COLO829 (cell line): ENCODE data around the gene TMEM131.

Experiments
- DNase-seq: peaks from one replicate; pipeline ENCODE4 v3.0.0; 2012; ENCODE audit warnings: low spot score

Gene TMEM131

GRCh38 chr2:97738179-97739019 is 257.3 kb downstream of the TMEM131 start:
- no peak for DNase-seq

GRCh38 chr2:97737421-97738178 is 258.1 kb downstream of the TMEM131 start:
- no peak for DNase-seq

- DNase-seq, result no peak
Measured at GRCh38 chr2:97736608-97737330, 259.0 kb downstream of the TMEM131 start.

- DNase-seq, result no peak
Measured at GRCh38 chr2:97736185-97736584, 259.6 kb downstream of the TMEM131 start.

- DNase-seq, result no peak
Measured at GRCh38 chr2:97735161-97735561, 260.6 kb downstream of the TMEM131 start.

GRCh38 chr2:97734061-97735051 is 261.4 kb downstream of the TMEM131 start:
- DNase-seq, result no peak

- no peak for DNase-seq
Measured at GRCh38 chr2:97733341-97734035, 262.3 kb downstream of the TMEM131 start.

- DNase-seq, result no peak
Measured at GRCh38 chr2:97732436-97733340, 263.1 kb downstream of the TMEM131 start.

- DNase-seq, result no peak
Measured at GRCh38 chr2:97731274-97732020, 264.3 kb downstream of the TMEM131 start.

GRCh38 chr2:97730245-97730644 is 265.5 kb downstream of the TMEM131 start:
- DNase-seq, result no peak

- peak; percentile 21 for DNase-seq
Measured at GRCh38 chr2:97728091-97728731, 267.5 kb downstream of the TMEM131 start.

- no peak for DNase-seq
Measured at GRCh38 chr2:97727296-97727695, 268.5 kb downstream of the TMEM131 start.

- DNase-seq, result no peak
Measured at GRCh38 chr2:97726261-97727064, 269.3 kb downstream of the TMEM131 start.

- DNase-seq, result no peak
Measured at GRCh38 chr2:97724946-97725688, 270.6 kb downstream of the TMEM131 start.

- no peak for DNase-seq
Measured at GRCh38 chr2:97724501-97724900, 271.2 kb downstream of the TMEM131 start.

GRCh38 chr2:97724073-97724410 is 271.7 kb downstream of the TMEM131 start:
- no peak for DNase-seq
